Right lobe of liver (tissue), 6 donors: Measurements from ENCODE around the gene SLC38A8. TPM values are rescaled to one million over a fixed set of nuclear protein-coding genes. Genes with fewer than 3 reads are reported as not detected.

Experiments
- ATAC-seq, 4 donors: fragments of 200-7000 bp; cut with Tn5 transposase; one replicate each; pipeline ENCODE4 v1.9.1; 2020; ENCODE audit warnings: mild to moderate bottlenecking in 4 of 4, moderate library complexity in 4 of 4
- DNase-seq, 3 donors: peaks; one replicate each; pipeline ENCODE4 v3.0.0-alpha.2; 2020
- H3K27ac ChIP-seq, 3 donors: fragments of 200-600 bp; one replicate each; pipeline ENCODE4 v1.8.0; 2022
- H3K27me3 ChIP-seq, 2 donors: fragments of 200-600 bp; one replicate each; pipeline ENCODE4 v1.8.0; 2022
- H3K36me3 ChIP-seq, 4 donors: fragments of 200-600 bp; sonication (generic) in 1 of 4; one replicate each; pipeline versions ENCODE4 v1.5.1 to v1.8.0; 2017 to 2022; ENCODE audit warnings: control low read depth in 1 of 4
- H3K4me1 ChIP-seq, 4 donors: fragments of 200-600 bp; sonication (generic) in 1 of 4; one replicate each; pipeline versions ENCODE4 v1.5.1 to v1.8.0; 2017 to 2022; ENCODE audit warnings: control low read depth in 1 of 4
- H3K4me3 ChIP-seq, 3 donors: fragments of 200-600 bp; one replicate each; pipeline ENCODE4 v1.8.0; 2022
- H3K9me3 ChIP-seq, 4 donors: fragments of 200-600 bp; sonication (generic) in 1 of 4; one replicate each; pipeline versions ENCODE4 v1.5.1 to v1.8.0; 2017 to 2022; ENCODE audit warnings: control low read depth in 1 of 4
- CTCF ChIP-seq, 4 donors: fragments of 200-600 bp in 3 of 4; fragments of 450-650 bp in 1 of 4; IDR thresholded peaks; one replicate each; pipeline versions ENCODE4 v1.5.1 to v1.8.0; 2016 to 2022; ENCODE audit warnings: antibody characterized with exemption in 4 of 4, mild to moderate bottlenecking in 2 of 4
- POLR2A ChIP-seq: fragments of 450-650 bp; IDR thresholded peaks from one replicate; pipeline ENCODE4 v1.6.1; 2017; ENCODE audit warnings: antibody characterized with exemption, mild to moderate bottlenecking
- WGBS: methylation state at CpG from one replicate; pipeline ENCODE4 v1.1.6; 2018; ENCODE audit warnings: low coverage, low lambda C conversion rate; ENCODE audit not compliant: insufficient coverage; ENCODE audit errors: missing lambda C conversion rate; 5-methylcytosine and 5-hydroxymethylcytosine counted together
- intact Hi-C, 2 donors: fragments of 100-400 bp; cut with DNase I; formaldehyde crosslinking; loops; one replicate each; pipeline versions ENCODE4 v1.11.2 to v1.14.1; 2022
- total RNA-seq, 6 experiments: library from RNA; depleted of rRNA in 2 of 6; stranded (reverse); fragments of >200 nt in 2 of 6; fragmentation: NEBNext Ultra II Directional in 3 of 6; extraction: Animal tissue kit (Norgen Biotek cat#: 25700) in 3 of 6; gene quantifications; one replicate each; pipeline versions ENCODE4 v1.1.0 to v1.2.4, GENCODE V29; 2016 to 2023
- donor health status: DM: no; HTN: yes; CAD: no.
- donor health status: DM: no; HTN: no; CAD: no.
- donor health status: DM: no; HTN: no; CAD: no.
- donor health status: DM: no; HTN: yes; CAD: no.
- donor health status: DM: no; HTN: yes; CAD: no.

Gene SLC38A8
- total RNA-seq, 6 experiments from 2014 or later, result not detected

- DNase-seq (no peak), ATAC-seq (no peak)
- Histone ChIP-seq H3K27me3 (no peaks in the 10 kb centered on the region), H3K36me3 (peaks cover 5 to 98% (median 43%) of the 10 kb centered on the region in 4 donors), H3K4me3 (no peak overlapping the region), H3K9me3 (no peaks in the 10 kb centered on the region), H3K4me1 (no peaks in the 10 kb centered on the region), H3K27ac (no peak overlapping the region)
- WGBS, result 93% methylated on average over 4 of the region's 4 CpGs
- intact Hi-C loops, result loop anchor here (5.0 to 10.0 kb wide), 2 partner anchors 99 to 147 kb away; partner anchors contain the start of gene NECAB2 (in 1 of the 2)
- TF ChIP-seq CTCF (IDR thresholded peaks at IDR 0.05), result no peak
- TF ChIP-seq POLR2A, result no peak
Measured at GRCh38 chr16:84063980-84064379, 21.4 kb upstream of the SLC38A8 start.

- Histone ChIP-seq H3K27ac (no peak overlapping the region), H3K4me1 (no peaks in the 10 kb centered on the region), H3K4me3 (no peak overlapping the region), H3K27me3 (no peaks in the 10 kb centered on the region), H3K9me3 (no peaks in the 10 kb centered on the region), H3K36me3 (peaks cover 0 to 98% (median 40%) of the 10 kb centered on the region in 4 donors)
- ATAC-seq (peak; percentile 82 to 90 (median 88)), DNase-seq (peak; percentile 63 to 70 (median 70))
- TF ChIP-seq POLR2A, result no peak
- TF ChIP-seq CTCF (IDR thresholded peaks at IDR 0.05), result peak; percentile 63 to 91 (median 82)
- WGBS, result 43% methylated on average over 17 of the region's 25 CpGs
- intact Hi-C loops, result loop anchor here (5.0 to 10.0 kb wide), 2 partner anchors 98 to 146 kb away; partner anchors contain the start of gene NECAB2 (in 1 of the 2)
Measured at GRCh38 chr16:84062734-84063640, 20.4 kb upstream of the SLC38A8 start.

- Histone ChIP-seq H3K36me3 (peaks cover 5 to 98% (median 32%) of the 10 kb centered on the region in 4 donors), H3K27me3 (no peaks in the 10 kb centered on the region), H3K4me3 (no peak overlapping the region), H3K27ac (no peak overlapping the region), H3K9me3 (no peaks in the 10 kb centered on the region), H3K4me1 (no peaks in the 10 kb centered on the region)
- TF ChIP-seq CTCF (IDR thresholded peaks at IDR 0.05), result no peak
- TF ChIP-seq POLR2A, result no peak
- intact Hi-C loops, result loop anchor here (5.0 to 10.0 kb wide), 2 partner anchors 97 to 144 kb away; partner anchors contain the start of gene NECAB2 (in 1 of the 2)
- WGBS, result 100% methylated on average over 2 of the region's 7 CpGs
- ATAC-seq (no peak), DNase-seq (peak in 2 of 3 donors; percentile 29 to 33)
Measured at GRCh38 chr16:84061236-84061819, 18.7 kb upstream of the SLC38A8 start.

- Histone ChIP-seq H3K4me1 (no peaks in the 10 kb centered on the region), H3K36me3 (peaks cover 5 to 98% (median 33%) of the 10 kb centered on the region in 4 donors), H3K27me3 (no peaks in the 10 kb centered on the region), H3K9me3 (no peaks in the 10 kb centered on the region), H3K27ac (no peak overlapping the region), H3K4me3 (no peak overlapping the region)
- WGBS, result 92% methylated on average over 6 of the region's 28 CpGs
- DNase-seq, result no peak
- ATAC-seq, result no peak
- TF ChIP-seq CTCF (IDR thresholded peaks at IDR 0.05), result no peak
- TF ChIP-seq POLR2A, result no peak
- intact Hi-C loops, result loop anchor here (5.0 to 10.0 kb wide), 2 partner anchors 95 to 143 kb away; partner anchors contain the start of gene NECAB2 (in 1 of the 2)
Measured at GRCh38 chr16:84059946-84060901, 17.6 kb upstream of the SLC38A8 start.
